Astrocyte (in vitro differentiated cells and primary cell): Measurements from ENCODE around the gene ZDHHC14.

Experiments
- EZH2 ChIP-seq: IDR thresholded peaks from 2 replicates; pipeline ENCODE4 v1.6.1; 2012; ENCODE audit warnings: mild to moderate bottlenecking, low read length, inconsistent platforms; ENCODE audit not compliant: insufficient read depth
- TF ChIP-seq, protein P1 (sequence below): IDR thresholded peaks from 2 replicates; pipeline ENCODE4 v1.5.1; 2011; ENCODE audit warnings: low read depth, mild to moderate bottlenecking, inconsistent platforms, low read length, moderate library complexity; ENCODE audit not compliant: insufficient read depth

DNA sequence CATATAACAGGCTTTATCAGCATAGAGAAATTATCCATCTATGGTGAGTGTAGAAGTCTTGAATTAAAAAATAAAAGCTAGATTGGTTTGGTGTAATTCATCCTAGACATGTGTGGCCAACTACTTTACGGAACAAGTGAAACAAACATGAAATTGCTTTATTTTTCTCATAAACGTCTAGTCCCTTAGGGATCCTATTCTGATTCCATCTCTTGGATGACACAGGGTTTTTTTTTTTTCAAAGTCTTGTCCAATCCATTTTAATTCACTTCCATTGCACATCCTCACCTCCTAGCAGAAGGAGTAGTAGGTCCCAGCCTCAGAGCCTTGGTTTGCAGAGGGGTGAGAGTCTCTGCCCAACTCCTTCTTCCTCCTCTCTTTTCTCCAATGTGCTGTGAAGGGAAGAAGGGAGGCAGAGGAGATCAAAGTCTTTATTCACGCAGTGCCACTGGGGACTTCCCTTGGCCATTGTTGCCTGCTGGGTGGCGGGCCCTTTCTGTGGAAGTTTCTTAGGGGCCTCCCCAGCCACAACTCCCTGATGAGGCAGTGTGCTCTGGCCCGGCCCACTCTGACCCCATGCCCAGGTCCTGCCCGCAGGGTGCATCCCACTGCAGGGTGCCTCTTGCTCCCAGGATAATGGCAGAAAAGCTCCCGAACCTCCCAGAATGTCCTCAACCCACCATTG lies 337.7 kb downstream of the ZDHHC14 start:
- TF ChIP-seq, protein P1, sequence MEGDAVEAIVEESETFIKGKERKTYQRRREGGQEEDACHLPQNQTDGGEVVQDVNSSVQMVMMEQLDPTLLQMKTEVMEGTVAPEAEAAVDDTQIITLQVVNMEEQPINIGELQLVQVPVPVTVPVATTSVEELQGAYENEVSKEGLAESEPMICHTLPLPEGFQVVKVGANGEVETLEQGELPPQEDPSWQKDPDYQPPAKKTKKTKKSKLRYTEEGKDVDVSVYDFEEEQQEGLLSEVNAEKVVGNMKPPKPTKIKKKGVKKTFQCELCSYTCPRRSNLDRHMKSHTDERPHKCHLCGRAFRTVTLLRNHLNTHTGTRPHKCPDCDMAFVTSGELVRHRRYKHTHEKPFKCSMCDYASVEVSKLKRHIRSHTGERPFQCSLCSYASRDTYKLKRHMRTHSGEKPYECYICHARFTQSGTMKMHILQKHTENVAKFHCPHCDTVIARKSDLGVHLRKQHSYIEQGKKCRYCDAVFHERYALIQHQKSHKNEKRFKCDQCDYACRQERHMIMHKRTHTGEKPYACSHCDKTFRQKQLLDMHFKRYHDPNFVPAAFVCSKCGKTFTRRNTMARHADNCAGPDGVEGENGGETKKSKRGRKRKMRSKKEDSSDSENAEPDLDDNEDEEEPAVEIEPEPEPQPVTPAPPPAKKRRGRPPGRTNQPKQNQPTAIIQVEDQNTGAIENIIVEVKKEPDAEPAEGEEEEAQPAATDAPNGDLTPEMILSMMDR, result no peak
- no peak for TF ChIP-seq EZH2
